Activated T-helper 1 cell treated with anti-CD3 and anti-CD28 coated beads, Interleukin-2, amount 50 U/mL, for 16 hours (primary cell): ENCODE data around the gene ADPRS.
A peak's percentile ranks its signal among the peaks of the same experiment; 100 is the strongest.

Experiments
- DNase-seq, 2 donors: peaks; one replicate each; pipeline ENCODE4 v3.0.0-alpha.2; 2020; ENCODE audit warnings: low read depth in 1 of 2, low spot score in 1 of 2

The ADPRS gene

DNA sequence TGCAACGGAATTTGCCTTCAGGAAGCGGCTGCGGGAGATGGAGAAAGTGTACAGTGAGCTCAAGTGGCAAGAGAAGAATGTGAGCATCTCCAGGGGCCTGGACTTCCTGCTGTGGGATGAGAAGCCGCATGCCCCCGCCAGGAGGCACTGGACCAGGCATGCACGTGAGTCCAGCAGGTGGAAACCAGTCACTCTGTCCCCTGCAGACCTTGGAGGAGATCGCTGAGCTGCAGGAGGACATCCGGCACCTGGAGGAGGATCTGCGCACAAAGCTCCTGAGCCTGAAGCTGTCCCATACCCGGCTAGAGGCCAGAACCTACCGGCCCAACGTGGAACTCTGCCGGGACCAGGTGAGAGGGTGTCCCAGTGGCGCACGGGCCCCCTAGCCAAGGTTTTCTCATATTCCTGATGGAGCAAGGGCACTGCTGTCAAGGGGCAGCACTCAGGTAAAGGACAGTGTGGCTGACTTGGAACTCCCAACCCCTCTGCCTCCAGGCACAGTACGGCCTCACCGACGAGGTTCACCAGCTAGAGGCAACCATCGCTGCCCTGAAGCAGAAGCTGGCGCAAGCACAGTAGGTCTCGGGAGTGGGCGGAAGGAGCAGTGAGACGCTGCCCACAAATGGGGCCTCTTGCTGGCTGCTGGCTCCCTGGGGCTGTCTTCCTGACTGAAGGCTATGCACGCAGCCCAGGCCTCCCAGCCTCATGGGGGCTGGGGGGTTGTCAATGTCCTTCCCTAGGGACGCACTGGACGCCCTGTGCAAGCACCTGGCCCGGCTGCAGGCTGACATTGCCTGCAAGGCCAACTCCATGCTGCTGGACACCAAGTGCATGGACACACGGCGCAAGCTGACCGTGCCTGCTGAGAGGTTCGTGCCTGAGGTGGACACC, 1.2 kb upstream of the ADPRS start:
- no peak for DNase-seq

DNA sequence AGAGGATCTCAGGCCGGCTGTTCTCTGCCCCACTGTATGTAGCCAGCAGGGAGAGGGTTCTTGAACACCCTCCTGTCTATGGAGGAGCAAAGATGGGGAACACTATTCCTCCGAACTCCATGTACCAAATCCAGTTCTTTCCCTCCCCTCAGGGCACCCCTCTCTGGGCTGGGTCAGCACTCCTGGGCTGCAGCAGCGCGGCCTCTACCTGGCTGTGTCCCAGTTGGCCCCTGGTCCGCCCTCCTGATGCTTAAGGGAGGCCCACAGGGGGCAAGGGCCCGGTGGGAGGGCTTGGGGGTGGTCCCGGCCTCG, 471 bp upstream of the ADPRS start:
- no peak for DNase-seq

- no peak for DNase-seq
These were observed 865 bp downstream of the ADPRS start for GRCh38 chr1:36089393-36090121.

GRCh38 chr1:36091141-36091540, 2.4 kb downstream of the ADPRS start:
- no peak for DNase-seq

DNA sequence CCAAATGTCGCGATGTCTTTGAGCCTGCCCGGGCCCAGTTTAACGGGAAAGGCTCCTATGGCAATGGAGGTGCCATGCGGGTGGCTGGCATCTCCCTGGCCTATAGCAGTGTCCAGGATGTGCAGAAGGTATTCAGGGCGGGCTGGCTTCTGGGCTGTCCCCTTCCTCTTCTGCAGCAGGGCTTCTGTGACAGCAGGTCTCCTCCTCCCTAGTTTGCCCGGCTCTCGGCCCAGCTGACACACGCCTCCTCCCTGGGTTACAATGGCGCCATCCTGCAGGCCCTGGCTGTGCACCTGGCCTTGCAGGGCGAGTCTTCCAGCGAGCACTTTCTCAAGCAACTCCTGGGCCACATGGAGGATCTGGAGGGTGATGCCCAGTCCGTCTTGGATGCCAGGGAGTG, 3.0 kb downstream of the ADPRS start:
- DNase-seq: no peak

DNA sequence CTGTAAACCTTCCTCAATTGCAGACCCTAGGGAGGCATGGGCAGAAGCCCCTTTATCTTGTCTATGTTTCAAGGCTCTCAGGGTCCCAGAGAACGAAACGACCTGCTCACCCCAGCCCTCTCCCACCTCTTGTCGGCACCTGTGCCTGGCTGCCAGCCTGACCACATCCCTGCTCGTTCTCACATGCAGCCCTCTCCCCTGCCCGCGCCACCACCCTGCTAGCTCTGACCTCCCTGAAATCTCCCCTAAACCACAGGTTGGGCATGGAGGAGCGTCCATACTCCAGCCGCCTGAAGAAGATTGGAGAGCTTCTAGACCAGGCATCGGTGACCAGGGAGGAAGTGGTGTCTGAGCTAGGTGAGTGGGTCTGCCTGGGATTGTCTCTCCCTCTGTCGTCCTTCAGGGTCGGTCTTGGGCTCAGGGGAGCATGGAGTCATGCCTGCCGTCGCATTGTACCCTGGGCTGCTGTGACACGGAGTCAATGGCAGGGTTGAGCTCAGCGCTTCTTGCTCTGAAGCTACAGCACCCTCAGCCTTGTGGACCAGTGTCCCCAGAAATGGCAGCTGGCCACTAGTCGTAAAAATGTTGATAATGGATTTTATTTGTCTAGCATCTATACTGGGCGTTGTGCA, 3.6 kb downstream of the ADPRS start:
- DNase-seq: no peak

GRCh38 chr1:36092798-36093185, 4.1 kb downstream of the ADPRS start:
- no peak for DNase-seq

DNA sequence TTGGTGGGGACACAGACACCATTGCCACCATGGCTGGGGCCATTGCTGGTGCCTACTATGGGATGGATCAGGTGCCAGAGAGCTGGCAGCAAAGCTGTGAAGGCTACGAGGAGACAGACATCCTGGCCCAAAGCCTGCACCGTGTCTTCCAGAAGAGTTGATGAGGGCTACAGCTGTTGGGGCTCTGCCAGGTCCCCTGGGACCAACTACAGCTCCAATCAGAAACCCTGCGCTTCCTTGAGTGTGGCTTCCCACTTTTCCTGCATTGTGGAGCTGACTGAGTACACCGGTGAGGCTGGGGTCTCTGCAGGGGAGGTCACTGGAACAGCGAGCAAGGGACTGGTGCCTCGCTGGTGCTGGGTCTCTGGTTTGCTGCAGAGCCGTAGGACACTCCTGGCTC, 4.5 kb downstream of the ADPRS start:
- no peak for DNase-seq

DNA sequence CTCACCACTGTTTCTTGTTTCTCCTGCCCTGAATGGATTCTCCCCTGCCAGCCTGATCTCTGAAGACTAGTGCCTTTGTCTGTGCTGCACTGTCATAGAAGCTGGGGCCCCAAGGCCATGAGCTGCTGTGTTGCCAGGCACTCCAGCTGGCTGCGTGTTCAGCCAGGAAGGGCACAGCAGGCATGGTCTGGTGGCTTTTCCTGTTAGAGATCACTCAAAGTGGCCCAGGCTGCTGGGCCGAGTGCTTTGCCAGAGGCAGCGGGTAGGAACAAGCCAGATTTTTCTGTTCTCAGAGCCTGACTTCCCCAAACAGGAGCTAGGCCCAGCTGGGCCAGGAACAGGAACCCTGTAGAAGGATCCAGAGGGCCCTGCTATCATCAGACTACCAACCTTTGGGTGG, 5.2 kb downstream of the ADPRS start:
- no peak for DNase-seq

DNA sequence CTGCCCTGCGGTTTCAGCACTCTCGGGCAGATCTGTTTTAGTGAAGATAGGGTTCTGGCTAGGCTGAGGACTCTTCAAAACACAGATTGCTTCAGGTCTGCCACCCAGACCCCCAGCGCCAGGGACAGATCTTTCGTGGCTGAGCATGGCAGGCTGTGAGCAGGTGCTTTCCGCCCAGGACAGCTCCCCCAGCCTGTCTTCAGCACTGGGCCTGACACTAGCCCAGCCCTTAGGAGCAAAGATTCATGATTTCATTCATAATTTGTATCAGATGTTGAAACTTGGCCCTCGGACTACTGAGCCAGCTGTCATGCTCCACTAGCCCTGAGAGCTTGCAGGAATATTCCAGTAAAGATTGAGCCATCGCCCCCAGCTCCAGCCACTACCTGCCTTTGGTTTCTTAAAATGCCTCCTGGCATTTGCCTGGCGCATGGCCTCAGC, 5.9 kb downstream of the ADPRS start:
- DNase-seq: no peak

GRCh38 chr1:36095760-36096405, 7.2 kb downstream of the ADPRS start:
- DNase-seq: no peak

GRCh38 chr1:36096500-36097432, 8.1 kb downstream of the ADPRS start:
- DNase-seq: no peak

- no peak for DNase-seq
These were observed 9.2 kb downstream of the ADPRS start for GRCh38 chr1:36097693-36098585.

DNA sequence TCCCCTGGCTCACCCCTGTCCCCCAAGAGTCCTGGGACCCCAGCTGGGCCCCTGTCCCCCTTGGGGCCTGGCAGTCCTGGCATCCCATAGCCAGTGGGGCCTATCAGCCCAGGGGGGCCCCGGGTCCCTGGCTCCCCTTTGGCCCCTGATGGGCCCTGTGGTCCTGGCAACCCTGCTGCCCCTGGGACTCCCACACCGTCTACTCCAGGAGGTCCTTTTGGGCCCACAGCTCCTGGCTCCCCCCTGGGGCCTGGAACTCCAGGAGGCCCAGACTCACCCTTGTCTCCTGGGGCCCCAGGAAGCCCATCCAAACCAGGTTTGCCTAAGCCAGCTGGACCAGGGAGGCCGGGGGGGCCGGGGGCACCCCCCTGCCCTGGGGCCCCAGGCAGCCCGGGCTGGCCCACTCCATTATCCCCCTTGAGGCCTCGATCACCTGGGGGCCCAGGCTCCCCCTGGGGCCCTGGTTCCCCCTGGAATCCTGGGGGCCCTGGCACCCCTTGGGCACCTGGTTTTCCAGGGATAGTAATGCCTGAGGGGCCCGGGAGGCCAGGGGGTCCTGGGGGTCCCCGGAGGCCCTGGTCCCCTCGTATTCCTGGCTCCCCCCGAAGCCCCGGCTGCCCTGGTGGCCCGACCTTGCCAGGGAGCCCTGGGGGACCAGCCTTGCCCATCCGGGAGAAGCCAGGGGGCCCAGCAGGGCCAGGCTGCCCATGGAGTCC, 10.1 kb downstream of the ADPRS start:
- DNase-seq: no peak

GRCh38 chr1:36099681-36100341, 11.1 kb downstream of the ADPRS start:
- peak; percentile 56 for DNase-seq

DNA sequence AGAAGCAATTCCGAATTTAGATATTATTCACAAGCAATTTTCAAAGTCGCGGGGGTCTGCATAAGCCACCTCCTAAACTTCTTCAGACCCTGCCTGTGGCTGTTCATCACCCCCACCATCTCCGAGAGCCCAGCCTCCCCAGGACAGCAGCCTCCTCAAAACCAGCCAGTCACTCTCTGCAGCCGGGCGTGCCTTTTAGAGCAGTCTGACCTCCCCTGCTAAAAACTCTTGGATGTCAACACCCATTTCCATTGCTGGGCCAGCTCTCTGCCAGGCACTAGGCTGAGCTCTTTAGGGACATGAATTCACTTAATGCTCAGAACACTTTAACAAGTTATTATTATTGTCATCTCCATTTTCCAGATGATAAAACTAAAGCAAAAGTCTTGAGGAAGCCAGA, 11.7 kb downstream of the ADPRS start:
- DNase-seq: no peak

DNA sequence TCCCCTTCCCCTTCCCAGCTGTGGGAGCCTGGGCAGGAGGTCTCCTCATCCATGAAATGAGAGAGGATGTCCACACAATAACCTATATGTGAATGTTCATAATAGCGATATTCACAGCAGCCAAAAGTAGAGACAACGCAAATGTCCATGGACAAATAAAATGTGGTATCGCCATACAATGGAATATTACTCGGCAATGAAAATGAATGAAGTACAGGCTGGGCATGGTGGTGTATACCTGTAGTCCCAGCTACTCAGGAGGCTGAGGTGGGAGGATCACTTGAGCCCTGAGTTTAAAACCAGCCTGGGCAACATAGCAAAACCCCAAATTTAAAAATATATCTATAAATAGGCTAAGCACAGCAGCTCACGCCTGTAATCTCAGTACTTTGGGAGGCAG, 12.9 kb downstream of the ADPRS start:
- DNase-seq: no peak

GRCh38 chr1:36106269-36106668, 17.6 kb downstream of the ADPRS start:
- DNase-seq: no peak
